Brain microvascular endothelial cell (primary cell): Measurements from ENCODE around the gene B3GNT2.

Source experiments
- DNase-seq: peaks from one replicate; pipeline ENCODE4 v3.0.0-alpha.2; 2020
- H3K27ac ChIP-seq: fragments of 250-450 bp; sonication (Bioruptor Pico); 2 replicates; pipeline ENCODE4 v1.5.1; 2020; ENCODE audit warnings: mild to moderate bottlenecking, moderate library complexity
- H3K27me3 ChIP-seq: fragments of 250-450 bp; sonication (Bioruptor Pico); replicated peaks from 2 replicates; pipeline ENCODE4 v1.5.1; 2020; ENCODE audit warnings: mild to moderate bottlenecking
- H3K36me3 ChIP-seq: fragments of 250-450 bp; sonication (Bioruptor Pico); replicated peaks from 2 replicates; pipeline ENCODE4 v1.5.1; 2020; ENCODE audit warnings: mild to moderate bottlenecking
- H3K4me3 ChIP-seq: 2 replicates; pipeline ENCODE4 v1.5.1; 2011; ENCODE audit warnings: low read depth, mild to moderate bottlenecking, control low read depth, low read length, moderate library complexity
- CTCF ChIP-seq: IDR thresholded peaks from 2 replicates; pipeline ENCODE4 v1.5.1; 2011; ENCODE audit warnings: low read depth, mild to moderate bottlenecking, moderate library complexity, low read length, control low read depth, inconsistent platforms; ENCODE audit errors: missing control alignments
- in situ Hi-C: cut with HindIII; loops from 2 replicates; pipeline ENCODE4 v1.10.0; 2017; ENCODE audit warnings: low sequenced_read_pairs, low pct_ligation_motif_present

The B3GNT2 gene

GRCh38 chr2:62222171-62222570 is 26.3 kb downstream of the B3GNT2 start:
- no peak for TF ChIP-seq CTCF
- DNase-seq, result no peak
- no peak overlapping the region for H3K4me3 ChIP-seq
- H3K27me3 ChIP-seq, result no peaks in the 10 kb centered on the region
- no peak overlapping the region for H3K27ac ChIP-seq
- in situ Hi-C loops, result no loop called here
- H3K36me3 ChIP-seq, result peaks cover 4% of the 10 kb centered on the region

GRCh38 chr2:62222674-62223073 is 26.8 kb downstream of the B3GNT2 start:
- Histone ChIP-seq H3K4me3 (no peak overlapping the region), H3K36me3 (peaks cover 4% of the 10 kb centered on the region), H3K27me3 (no peaks in the 10 kb centered on the region), H3K27ac (no peak overlapping the region)
- DNase-seq, result no peak
- no peak for TF ChIP-seq CTCF
- in situ Hi-C loops, result no loop called here

- Histone ChIP-seq H3K27me3 (no peaks in the 10 kb centered on the region), H3K36me3 (peaks cover 4% of the 10 kb centered on the region), H3K4me3 (no peak overlapping the region), H3K27ac (no peak overlapping the region)
- in situ Hi-C loops, result no loop called here
- no peak for TF ChIP-seq CTCF
- no peak for DNase-seq
These were observed 29.1 kb downstream of the B3GNT2 start for GRCh38 chr2:62224976-62225375.

GRCh38 chr2:62227386-62228075 is 31.6 kb downstream of the B3GNT2 start:
- Histone ChIP-seq H3K27ac (no peak overlapping the region), H3K4me3 (no peak overlapping the region), H3K36me3 (peaks cover under 1% of the 10 kb centered on the region), H3K27me3 (no peaks in the 10 kb centered on the region)
- TF ChIP-seq CTCF, result no peak
- no peak for DNase-seq
- in situ Hi-C loops, result no loop called here

- no peaks in the 10 kb centered on the region for H3K27me3 ChIP-seq
- H3K4me3 ChIP-seq, result no peak overlapping the region
- H3K36me3 ChIP-seq, result no peaks in the 10 kb centered on the region
- TF ChIP-seq CTCF, result no peak
- DNase-seq, result no peak
- in situ Hi-C loops, result no loop called here
- H3K27ac ChIP-seq, result no peak overlapping the region
These were observed 33.2 kb downstream of the B3GNT2 start for GRCh38 chr2:62229082-62229605.

- Histone ChIP-seq H3K27me3 (no peaks in the 10 kb centered on the region), H3K4me3 (no peak overlapping the region), H3K36me3 (no peaks in the 10 kb centered on the region), H3K27ac (no peak overlapping the region)
- no peak for TF ChIP-seq CTCF
- in situ Hi-C loops, result no loop called here
- DNase-seq, result no peak
These were observed 35.6 kb downstream of the B3GNT2 start for GRCh38 chr2:62231541-62231940.
